Ishikawa (cell line): ENCODE measurements around the gene MID2.

Source experiments
- CEBPB ChIP-seq: IDR thresholded peaks from 2 replicates; pipeline ENCODE4 v1.6.1; 2012
- CREB1 ChIP-seq: IDR thresholded peaks from 2 replicates; pipeline ENCODE4 v1.6.1; 2012; ENCODE audit warnings: low read depth
- EGR1 ChIP-seq: IDR thresholded peaks from 2 replicates; pipeline ENCODE4 v1.6.1; 2012
- EP300 ChIP-seq: IDR thresholded peaks from 2 replicates; pipeline ENCODE4 v1.6.1; 2012; ENCODE audit warnings: borderline replicate concordance
- FOXM1 ChIP-seq: IDR thresholded peaks from 2 replicates; pipeline ENCODE4 v1.6.1; 2012; ENCODE audit warnings: low read depth, borderline replicate concordance
- MAX ChIP-seq: IDR thresholded peaks from 2 replicates; pipeline ENCODE4 v1.6.1; 2012
- NFIC ChIP-seq: IDR thresholded peaks from 2 replicates; pipeline ENCODE4 v1.6.1; 2012
- RAD21 ChIP-seq: IDR thresholded peaks from 2 replicates; pipeline ENCODE4 v1.6.1; 2012; ENCODE audit warnings: low read depth
- REST ChIP-seq: IDR thresholded peaks from 2 replicates; pipeline ENCODE4 v1.6.1; 2012; ENCODE audit warnings: low read depth, mild to moderate bottlenecking
- TAF1 ChIP-seq: IDR thresholded peaks from 2 replicates; pipeline ENCODE4 v1.6.1; 2012; ENCODE audit warnings: low read depth, mild to moderate bottlenecking
- TCF12 ChIP-seq: IDR thresholded peaks from 2 replicates; pipeline ENCODE4 v1.6.1; 2012; ENCODE audit warnings: low read depth
- TEAD4 ChIP-seq: IDR thresholded peaks from 2 replicates; pipeline ENCODE4 v1.6.1; 2012
- USF1 ChIP-seq: IDR thresholded peaks from 2 replicates; pipeline ENCODE4 v1.6.1; 2012
- YY1 ChIP-seq: IDR thresholded peaks from 2 replicates; pipeline ENCODE4 v1.6.1; 2012; ENCODE audit warnings: low read depth
- ZBTB7A ChIP-seq: IDR thresholded peaks from 2 replicates; pipeline ENCODE4 v1.6.1; 2012; ENCODE audit warnings: low read depth

Gene MID2

GRCh38 chrX:107851215-107851614 lies 25.5 kb downstream of the MID2 start:
- no peak for TF ChIP-seq CREB1
- TF ChIP-seq USF1 = no peak
- TF ChIP-seq TEAD4 = no peak
- TF ChIP-seq ZBTB7A = no peak
- TF ChIP-seq NFIC = no peak
- TF ChIP-seq FOXM1 = no peak
- no peak for TF ChIP-seq RAD21
- no peak for TF ChIP-seq MAX

- no peak for TF ChIP-seq EGR1
- TF ChIP-seq CEBPB = no peak
These were observed 30.6 kb downstream of the MID2 start for GRCh38 chrX:107856289-107856688.

- TF ChIP-seq CREB1 (no peak), REST (no peak), TCF12 (no peak), TAF1 (no peak)
These were observed 32.2 kb downstream of the MID2 start for GRCh38 chrX:107857837-107858236.

- no peak for TF ChIP-seq RAD21
- no peak for TF ChIP-seq FOXM1
- no peak for TF ChIP-seq EGR1
- no peak for TF ChIP-seq TCF12
- TF ChIP-seq ZBTB7A = no peak
These were observed 35.4 kb downstream of the MID2 start for GRCh38 chrX:107861056-107861455.

- TF ChIP-seq NFIC (no peak), MAX (no peak), RAD21 (no peak), REST (no peak), TCF12 (no peak), EGR1 (no peak), TAF1 (no peak), TEAD4 (no peak), EP300 (no peak), ZBTB7A (no peak), FOXM1 (no peak), CEBPB (no peak), USF1 (no peak), YY1 (no peak)
These were observed 45.5 kb downstream of the MID2 start for GRCh38 chrX:107871136-107871535.

- TF ChIP-seq TEAD4 = no peak
- TF ChIP-seq NFIC = no peak
- no peak for TF ChIP-seq MAX
- TF ChIP-seq TCF12 = no peak
- TF ChIP-seq ZBTB7A = no peak
- TF ChIP-seq CEBPB = no peak
- no peak for TF ChIP-seq TAF1
These were observed 52.4 kb downstream of the MID2 start for GRCh38 chrX:107878106-107878505.

- no peak for TF ChIP-seq USF1
- TF ChIP-seq TEAD4 = no peak
- no peak for TF ChIP-seq EGR1
- TF ChIP-seq CEBPB = no peak
- no peak for TF ChIP-seq TAF1
- TF ChIP-seq NFIC = no peak
- no peak for TF ChIP-seq EP300
- TF ChIP-seq ZBTB7A = no peak
- no peak for TF ChIP-seq TCF12
- TF ChIP-seq RAD21 = no peak
- TF ChIP-seq YY1 = no peak
- no peak for TF ChIP-seq REST
- no peak for TF ChIP-seq MAX
- no peak for TF ChIP-seq FOXM1
- no peak for TF ChIP-seq CREB1
These were observed 54.5 kb downstream of the MID2 start for GRCh38 chrX:107880054-107880610.
